NCI-H187 treated with DMSO at 0.1 percent for 48 hours (cell line): ENCODE results near the gene FCN3.

ENCODE experiments used
- DNase-seq: peaks from one replicate; lab custom pipeline; 2025; lab: John Stamatoyannopoulos, UW

The FCN3 gene

DNA sequence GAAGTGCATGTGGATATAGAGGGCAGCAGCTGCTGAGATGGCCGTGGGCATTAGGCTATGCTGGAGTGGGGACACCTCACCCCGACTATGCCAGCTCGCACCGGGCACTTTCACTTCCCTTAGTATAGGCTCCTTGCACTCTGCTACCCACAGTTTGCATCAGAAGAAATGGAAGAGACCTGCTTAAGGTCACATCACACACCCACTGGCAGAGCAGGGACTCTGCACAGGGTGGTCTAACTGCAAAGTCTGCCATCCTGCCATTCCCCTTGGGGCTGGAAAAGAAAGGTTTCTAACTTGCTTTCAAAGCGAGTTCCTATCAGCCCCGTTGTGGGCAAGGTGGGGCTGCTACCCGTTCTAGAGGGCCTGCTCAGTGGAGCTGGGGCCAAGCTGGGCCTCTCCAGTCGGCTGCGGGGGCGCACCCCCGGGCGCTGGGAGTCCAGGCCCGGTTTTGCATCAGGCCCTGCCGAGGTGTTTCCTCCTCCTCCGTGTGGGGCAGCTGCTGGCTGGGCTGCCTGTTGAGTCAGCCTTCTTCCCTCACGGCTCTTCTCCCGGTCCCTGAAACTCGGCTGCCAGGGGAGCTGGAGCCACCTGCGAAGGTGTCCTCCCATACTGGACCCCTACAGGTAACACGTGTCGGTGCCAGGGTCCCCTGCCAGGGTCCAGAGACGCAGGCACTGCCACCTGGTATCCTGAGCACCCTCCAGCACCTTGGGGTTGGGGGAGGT is 32.9 kb downstream of the FCN3 start, which contains the start of gene SYTL1:
Gene SYTL1 (plus strand): TSS at position 498 of the 728 bp plus-strand sequence. CDS start 3,313 bp downstream, outside the sequence.
- peak; percentile 64 for DNase-seq

DNA sequence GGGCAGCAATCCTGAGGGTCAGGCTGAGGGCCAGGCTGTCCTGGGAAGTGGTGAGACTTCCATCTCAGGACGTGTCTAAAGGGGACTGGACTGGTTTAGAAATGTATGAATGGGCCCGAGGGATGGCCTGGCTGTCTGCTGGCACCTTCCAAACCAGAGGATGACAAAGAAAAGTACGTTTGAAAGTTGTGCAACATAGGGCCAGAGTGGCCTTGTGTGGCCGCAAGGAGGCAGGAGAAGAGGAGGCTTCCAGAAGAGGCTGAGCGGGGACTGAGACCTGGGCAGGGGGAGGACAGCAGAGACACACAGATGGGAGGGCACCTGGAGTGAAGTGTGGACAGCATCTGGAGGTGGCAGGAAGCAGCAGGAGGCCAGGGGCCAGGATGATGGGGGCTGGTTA is 35.4 kb downstream of the FCN3 start:
- no peak for DNase-seq

DNA sequence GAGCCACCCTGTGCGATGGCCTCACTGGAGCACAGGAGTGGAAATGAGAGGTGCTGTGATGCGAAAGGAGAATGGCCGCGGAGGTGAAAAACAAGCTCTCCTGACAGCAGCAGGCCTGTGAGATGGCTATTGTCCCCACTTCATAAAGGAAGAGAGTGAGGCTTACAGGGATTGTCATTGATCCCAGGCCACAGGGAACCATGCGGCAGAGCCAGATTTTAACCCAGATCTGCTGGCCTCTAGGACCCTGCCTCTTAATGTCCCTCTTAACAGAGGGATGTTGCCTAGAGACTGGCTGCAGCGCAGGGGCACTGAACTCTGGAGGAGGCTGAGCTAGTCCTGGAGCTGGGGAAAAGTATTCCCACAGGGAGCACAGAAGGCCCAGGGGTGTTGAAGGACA is 35.9 kb downstream of the FCN3 start:
- DNase-seq, result no peak

DNA sequence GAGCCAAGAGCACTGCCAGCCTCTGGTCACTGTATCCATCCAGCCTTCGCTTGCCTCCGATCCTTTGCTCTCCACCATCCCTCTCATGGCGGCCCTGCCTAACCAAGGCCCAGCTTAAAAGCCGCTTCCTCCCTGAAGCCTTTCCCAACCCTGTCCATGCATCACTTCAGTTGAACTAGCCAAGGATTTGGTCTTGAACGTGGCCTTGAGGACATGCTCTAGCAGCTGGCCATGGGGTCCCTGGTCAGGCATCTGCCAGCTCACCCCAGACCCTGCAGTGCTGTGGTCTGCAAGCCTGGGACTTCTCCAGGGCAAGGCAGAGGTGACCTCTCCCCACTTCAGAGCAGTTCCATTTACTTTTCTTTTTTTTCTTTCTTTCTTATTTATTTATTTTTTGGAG is 37.9 kb downstream of the FCN3 start:
- no peak for DNase-seq

DNA sequence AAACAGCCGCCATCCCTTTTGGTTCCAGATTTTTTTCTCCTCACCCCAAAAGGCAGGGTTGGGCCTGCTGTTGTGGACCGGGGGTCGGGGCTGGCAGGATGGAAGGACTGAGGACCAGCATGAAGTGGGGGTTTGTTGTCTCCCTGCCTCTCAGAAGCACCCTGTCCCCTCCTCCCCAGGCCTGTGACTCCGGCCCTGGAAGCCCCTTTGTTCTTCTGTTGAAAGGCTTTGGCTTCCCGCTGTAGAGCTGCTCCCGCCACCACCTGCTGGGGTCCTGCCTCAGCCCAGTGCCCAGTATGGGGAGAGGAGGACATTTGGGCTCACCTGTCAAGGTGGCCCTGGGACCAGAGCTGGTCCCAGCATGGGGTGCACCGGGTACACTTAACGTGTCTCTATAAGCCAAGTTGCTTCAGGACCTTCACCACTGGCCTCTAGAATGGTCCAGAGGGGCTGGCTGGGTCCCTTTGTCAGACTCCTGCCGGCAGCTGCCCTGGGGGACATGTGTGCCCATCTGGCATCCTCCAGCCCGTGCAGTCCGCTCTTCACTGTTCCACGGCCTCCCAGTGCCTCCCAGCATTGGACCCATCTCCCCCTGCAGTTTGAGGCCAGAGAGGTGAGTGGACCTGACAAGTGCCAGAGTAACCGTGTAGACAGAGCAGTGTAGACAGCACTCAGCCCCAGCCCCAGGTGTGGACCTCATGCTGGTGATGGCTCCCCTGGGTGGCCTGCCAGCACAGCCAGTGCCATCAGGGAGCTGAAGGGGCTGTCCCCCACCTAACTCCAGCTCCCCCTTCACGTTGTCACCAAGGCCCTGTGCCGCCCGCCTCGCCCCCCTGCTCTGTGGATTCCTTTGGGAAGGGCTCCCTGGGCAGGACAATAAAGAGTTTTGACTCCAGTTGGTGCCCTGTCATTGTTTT is 38.9 kb downstream of the FCN3 start:
- DNase-seq, result no peak

DNA sequence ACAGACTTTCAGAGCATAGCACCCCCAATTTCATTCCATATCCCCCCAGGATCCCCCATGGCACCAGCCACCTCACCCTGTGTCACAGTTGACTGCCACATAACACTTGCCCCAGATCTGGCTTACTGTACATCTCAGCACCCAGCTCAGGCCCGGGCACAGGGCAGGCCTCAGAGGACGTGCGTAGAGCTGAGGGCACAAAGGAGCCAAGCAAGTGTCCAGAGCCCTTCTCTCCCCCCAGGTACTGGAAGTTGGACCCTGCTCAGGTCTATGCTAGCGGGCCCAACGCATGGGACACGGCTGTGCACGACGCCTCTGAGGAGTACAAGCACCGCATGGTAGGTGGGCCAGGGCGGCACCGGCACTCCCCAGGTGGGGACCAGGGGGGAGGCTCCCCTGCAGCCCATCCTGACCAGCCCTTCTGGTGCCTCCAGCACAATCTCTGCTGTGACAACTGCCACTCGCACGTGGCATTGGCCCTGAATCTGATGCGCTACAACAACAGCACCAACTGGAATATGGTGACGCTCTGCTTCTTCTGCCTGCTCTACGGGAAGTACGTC is 40.8 kb downstream of the FCN3 start:
- DNase-seq, result no peak

DNA sequence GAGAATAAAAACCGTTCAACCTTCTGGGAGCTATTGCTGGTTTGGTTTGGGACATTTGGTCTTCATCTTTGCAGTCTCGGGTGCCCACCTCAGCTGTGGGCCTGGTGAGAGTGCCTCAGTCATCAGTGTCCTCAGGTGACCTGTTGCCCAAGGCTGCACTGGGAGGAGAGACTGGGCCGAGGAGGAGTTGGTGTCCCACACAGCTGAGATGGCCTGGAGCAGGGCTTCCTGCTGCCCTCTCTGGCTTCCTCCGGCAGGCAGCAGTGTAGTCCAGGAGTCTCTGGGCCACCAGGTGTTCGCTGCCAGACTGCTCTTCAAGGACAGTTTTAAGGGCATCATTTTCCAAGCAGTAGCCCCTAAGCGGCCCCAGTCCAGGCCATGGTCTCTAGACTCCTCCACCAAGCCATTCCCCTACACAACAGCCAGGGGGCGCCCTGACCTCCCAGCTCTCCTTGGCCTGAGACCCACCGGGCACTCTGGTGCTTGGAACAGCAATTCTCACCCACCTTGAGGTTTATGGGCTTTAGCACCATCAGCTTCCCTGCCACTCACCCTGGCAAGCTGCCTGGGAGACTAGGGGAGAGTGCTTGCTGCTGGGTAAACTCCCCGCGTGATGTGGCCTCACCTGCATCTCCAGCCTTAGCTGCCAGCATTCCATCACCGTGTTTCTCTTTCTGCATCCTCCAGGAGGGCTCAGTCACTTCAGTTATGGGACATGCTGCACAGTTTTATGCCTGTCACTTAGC is 41.9 kb downstream of the FCN3 start:
- DNase-seq, result no peak

DNA sequence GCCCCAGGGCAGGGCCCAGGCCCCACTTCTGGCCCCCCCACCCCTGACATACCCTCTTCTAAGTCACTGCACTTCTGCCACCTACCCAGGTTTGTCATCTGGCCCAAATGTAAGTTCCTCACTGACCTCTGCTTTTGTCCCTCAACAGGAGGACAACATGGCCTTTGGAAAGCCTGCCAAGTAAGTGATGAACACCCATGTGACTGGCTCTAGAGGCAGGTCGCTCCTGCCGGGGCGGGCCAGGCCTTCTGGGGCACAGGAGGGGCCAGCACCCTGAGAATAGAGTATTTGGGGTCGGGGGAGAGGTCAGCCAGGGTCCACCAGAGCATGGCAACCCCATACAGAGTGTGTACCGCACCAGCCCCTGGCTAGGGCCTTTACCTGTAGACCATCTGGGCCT is 42.7 kb downstream of the FCN3 start:
- no peak for DNase-seq

DNA sequence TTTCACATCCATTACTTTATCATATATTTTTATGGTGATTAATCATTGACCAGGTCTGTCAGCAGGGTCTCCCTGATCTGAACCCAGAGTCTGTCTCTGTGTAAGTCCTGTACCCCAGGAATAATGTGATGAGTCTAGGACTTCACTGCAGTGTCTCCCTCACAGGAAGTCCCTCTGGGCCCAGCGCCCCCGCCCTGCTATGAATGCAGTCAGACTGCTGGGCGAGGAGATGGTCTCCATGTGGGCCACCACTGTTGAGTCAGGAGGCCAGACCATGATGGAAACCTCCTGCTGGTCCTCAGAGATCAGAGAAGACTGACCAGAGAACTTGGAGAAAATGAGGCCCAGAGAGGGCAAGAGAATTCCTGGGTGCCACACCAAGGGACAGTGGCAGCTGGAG is 43.2 kb downstream of the FCN3 start:
- DNase-seq, result no peak

DNA sequence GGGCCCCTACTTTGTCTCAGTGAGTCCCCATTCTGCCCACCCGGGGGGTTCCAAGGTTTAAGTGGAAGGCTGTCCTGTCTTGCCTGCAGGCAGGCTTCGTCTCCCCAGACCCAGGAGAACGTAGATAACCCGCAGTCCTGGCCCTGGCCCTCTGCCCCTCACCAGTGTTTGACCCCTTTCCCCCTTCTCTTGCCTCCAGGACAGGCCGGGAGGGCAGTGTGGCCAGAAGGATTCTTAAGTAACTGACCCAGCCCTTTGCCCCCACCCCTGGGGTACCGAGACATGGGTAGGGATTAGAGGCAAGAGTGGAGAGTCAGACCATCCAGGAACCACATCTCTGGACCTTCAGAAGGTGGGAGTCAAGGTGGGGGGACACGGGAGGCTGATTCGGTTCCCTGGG is 43.8 kb downstream of the FCN3 start:
- no peak for DNase-seq

DNA sequence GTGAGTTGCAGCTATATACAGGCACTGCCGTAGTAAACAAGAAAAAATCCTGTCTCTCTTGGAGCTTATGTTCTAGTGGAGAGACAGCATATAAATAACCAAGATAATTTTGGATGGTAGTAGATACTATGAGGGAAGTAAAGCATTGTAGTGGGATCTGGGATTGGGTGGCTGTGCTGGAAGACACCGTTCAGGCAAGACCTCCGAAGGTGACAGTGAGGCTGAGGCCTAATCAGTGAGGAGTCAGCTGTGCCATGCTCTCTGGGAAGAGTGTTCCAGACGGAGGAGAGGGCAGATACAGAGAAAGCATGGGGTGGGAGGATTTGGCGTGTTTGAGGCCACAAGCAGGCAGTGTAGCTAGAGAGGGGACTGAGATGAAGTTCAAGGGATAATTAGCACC is 46.7 kb downstream of the FCN3 start:
- DNase-seq, result no peak

DNA sequence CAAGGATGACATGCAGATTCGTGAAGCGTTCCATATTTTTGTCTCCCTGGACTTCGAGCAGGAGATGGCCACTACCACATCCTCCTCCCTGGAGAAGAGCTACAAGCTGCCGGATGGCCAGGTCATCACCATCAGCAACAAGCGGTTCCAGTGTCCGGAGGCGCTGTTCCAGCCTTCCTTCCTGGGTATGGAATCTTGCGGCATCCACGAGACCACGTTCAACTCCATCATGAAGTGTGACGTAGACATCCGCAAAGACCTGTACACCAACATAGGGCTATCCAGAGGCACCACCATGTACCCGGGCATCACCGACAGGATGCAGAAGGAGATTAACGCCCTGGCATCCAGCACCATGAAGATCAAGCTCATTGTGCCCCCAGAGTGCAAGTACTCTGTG is 49.3 kb downstream of the FCN3 start:
- DNase-seq, result no peak

DNA sequence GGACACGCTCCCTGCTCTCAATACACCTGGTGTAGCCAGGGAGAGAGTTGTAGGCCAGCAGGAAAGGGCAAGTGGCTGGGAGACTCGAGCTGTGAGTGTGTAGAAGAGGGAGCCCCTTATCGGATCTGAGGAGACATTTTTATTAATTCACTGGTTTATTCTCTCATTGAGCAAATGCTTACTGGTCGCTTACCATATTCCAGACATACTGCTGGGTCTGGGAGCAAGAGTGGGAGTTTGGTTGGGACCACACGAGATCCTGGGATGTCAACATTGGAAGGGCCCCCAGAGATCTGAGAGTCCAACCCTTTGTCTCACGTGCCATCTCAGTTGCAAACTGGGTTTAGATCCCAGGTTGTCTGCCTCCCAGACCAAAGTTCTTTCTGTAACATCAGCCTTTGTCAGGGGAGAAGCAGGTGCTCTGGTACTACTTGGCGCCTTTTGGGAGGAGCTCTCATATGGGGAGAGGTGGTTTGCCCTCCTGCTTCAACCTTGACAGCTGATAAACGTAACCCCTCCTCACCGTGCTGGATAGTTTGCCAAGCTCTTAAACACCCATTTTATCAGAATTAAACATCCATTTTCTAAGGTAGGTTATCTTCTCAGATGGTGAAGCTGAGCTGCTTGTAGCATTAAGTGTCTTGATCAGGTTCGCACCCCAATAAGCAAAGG is 51.9 kb downstream of the FCN3 start:
- DNase-seq, result no peak

DNA sequence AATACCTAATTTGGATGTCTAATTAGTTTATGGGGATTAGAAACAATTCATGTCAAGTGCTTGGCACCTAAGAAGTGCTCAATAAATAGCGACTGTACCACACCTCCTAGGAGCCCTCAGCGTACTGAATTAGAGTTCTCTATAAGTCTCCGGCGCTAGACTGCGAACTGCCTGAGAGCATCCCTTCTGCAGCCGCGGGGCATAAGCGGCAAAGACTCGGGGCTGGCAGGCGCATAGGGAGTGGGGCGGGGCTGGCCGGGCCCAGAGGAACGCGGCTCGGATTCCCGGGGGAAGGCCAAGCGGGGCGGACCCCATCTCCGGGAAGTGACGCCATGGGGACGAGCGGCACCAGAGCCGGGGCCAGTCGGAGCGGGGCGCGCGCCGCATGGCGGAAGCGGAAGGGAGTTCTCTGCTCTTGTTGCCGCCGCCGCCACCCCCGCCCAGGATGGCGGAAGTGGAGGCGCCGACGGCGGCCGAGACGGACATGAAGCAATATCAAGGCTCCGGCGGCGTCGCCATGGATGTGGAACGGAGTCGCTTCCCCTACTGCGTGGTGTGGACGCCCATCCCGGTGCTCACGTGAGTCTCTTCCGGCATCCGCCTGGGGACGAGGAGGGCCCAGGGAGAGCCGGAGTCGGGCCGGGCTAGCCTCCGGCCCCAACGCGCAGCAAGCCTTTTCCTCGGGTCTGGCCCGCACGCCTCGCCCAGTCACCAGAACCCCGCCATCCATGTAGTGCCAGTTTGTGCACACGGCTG is 52.6 kb downstream of the FCN3 start, which contains the start of gene TMEM222:
Gene TMEM222 (plus strand): TSS at position 351 of the 756 bp plus-strand sequence. CDS start 35 bp downstream, at position 386.
- peak; percentile 72 for DNase-seq
